H9 (cell line): ENCODE results near the gene PRAMEF33. TPM values are rescaled to one million over a fixed set of nuclear protein-coding genes. Genes with fewer than 3 reads are reported as not detected.
"Not testable (repeated sequence)": the region's sequence is repeated elsewhere in the genome, so short reads cannot be mapped to it uniquely, and the experiment has no call there.

Experiments used
- DNase-seq: peaks from one replicate; pipeline ENCODE4 v3.0.0-alpha.2; 2017
- H2AFZ ChIP-seq: one replicate; pipeline ENCODE4 v1.6.1; 2013; ENCODE audit warnings: mild to moderate bottlenecking, low read length, control low read depth, moderate library complexity
- H2AK5ac ChIP-seq: 2 replicates; pipeline ENCODE4 v1.6.1; 2013; ENCODE audit warnings: low read length, control low read depth, mixed read lengths; ENCODE audit not compliant: insufficient read length
- H2BK120ac ChIP-seq: one replicate; pipeline ENCODE4 v1.6.1; 2013; ENCODE audit warnings: low read depth, mild to moderate bottlenecking, low read length, control low read depth, inconsistent platforms; ENCODE audit not compliant: poor library complexity, severe bottlenecking
- H2BK12ac ChIP-seq: 2 replicates; pipeline ENCODE4 v1.6.1; 2013; ENCODE audit warnings: low read length, control low read depth, mixed read lengths, low read depth; ENCODE audit not compliant: insufficient read length
- H2BK15ac ChIP-seq: 2 replicates; pipeline ENCODE4 v1.6.1; 2013; ENCODE audit warnings: low read depth, low read length, control low read depth
- H2BK20ac ChIP-seq: one replicate; pipeline ENCODE4 v1.6.1; 2013; ENCODE audit warnings: low read depth, mild to moderate bottlenecking, low read length, control low read depth, inconsistent platforms; ENCODE audit not compliant: poor library complexity, severe bottlenecking
- H2BK5ac ChIP-seq: 2 replicates; pipeline ENCODE4 v1.6.1; 2013; ENCODE audit warnings: low read length, control low read depth, mixed read lengths; ENCODE audit not compliant: insufficient read length
- H3K14ac ChIP-seq: 2 replicates; pipeline ENCODE4 v1.6.1; 2013; ENCODE audit warnings: low read length, control low read depth; ENCODE audit not compliant: insufficient read depth
- H3K18ac ChIP-seq: 2 replicates; pipeline ENCODE4 v1.6.1; 2013; ENCODE audit warnings: low read depth, mild to moderate bottlenecking, mixed read lengths, low read length, control low read depth; ENCODE audit not compliant: insufficient read length
- H3K23ac ChIP-seq: 2 replicates; pipeline ENCODE4 v1.6.1; 2013; ENCODE audit warnings: low read length, control low read depth, mixed read lengths, low read depth; ENCODE audit not compliant: insufficient read length
- H3K23me2 ChIP-seq: 2 replicates; pipeline ENCODE4 v1.6.1; 2013; ENCODE audit warnings: low read depth, mild to moderate bottlenecking, mixed read lengths, low read length, control low read depth; ENCODE audit not compliant: insufficient read length, poor library complexity, severe bottlenecking
- H3K27ac ChIP-seq: 2 replicates; pipeline ENCODE4 v1.5.1; 2013; ENCODE audit warnings: low read length, control low read depth, mixed read lengths, low read depth; ENCODE audit not compliant: insufficient read length
- H3K27me3 ChIP-seq: 2 replicates; pipeline ENCODE4 v1.6.1; 2013; ENCODE audit warnings: low read length, control low read depth, inconsistent platforms; ENCODE audit not compliant: insufficient read depth
- H3K4ac ChIP-seq: 2 replicates; pipeline ENCODE4 v1.6.1; 2013; ENCODE audit warnings: low read depth, mild to moderate bottlenecking, control low read depth, inconsistent platforms, low read length, moderate library complexity
- H3K4me1 ChIP-seq: 2 replicates; pipeline ENCODE4 v1.6.1; 2013; ENCODE audit warnings: low read length, control low read depth, inconsistent platforms; ENCODE audit not compliant: insufficient read depth
- H3K4me2 ChIP-seq: 2 replicates; pipeline ENCODE4 v1.6.1; 2013; ENCODE audit warnings: low read length, control low read depth, mixed read lengths; ENCODE audit not compliant: insufficient read length, insufficient read depth
- H3K56ac ChIP-seq: 2 replicates; pipeline ENCODE4 v1.6.1; 2013; ENCODE audit warnings: low read depth, mild to moderate bottlenecking, mixed read lengths, low read length, control low read depth; ENCODE audit not compliant: insufficient read length
- H3K79me1 ChIP-seq: 2 replicates; pipeline ENCODE4 v1.6.1; 2013; ENCODE audit warnings: low read depth, mild to moderate bottlenecking, moderate library complexity, low read length, control low read depth, inconsistent platforms; ENCODE audit not compliant: insufficient read depth, poor library complexity, severe bottlenecking
- H3K79me2 ChIP-seq: 2 replicates; pipeline ENCODE4 v1.6.1; 2013; ENCODE audit warnings: low read length, control low read depth, inconsistent platforms; ENCODE audit not compliant: insufficient read depth
- H3K9ac ChIP-seq: 2 replicates; pipeline ENCODE4 v1.6.1; 2013; ENCODE audit warnings: low read length, control low read depth, mixed read lengths; ENCODE audit not compliant: insufficient read length; ENCODE audit errors: extremely low read depth
- H3K9me3 ChIP-seq: one replicate; pipeline ENCODE4 v1.6.1; 2013; ENCODE audit warnings: low read depth, low read length, inconsistent platforms; ENCODE audit not compliant: control insufficient read depth
- H3T11ph ChIP-seq: one replicate; pipeline ENCODE4 v1.6.1; 2013; ENCODE audit warnings: mild to moderate bottlenecking, low read length, control low read depth, inconsistent platforms
- H4K20me1 ChIP-seq: one replicate; pipeline ENCODE4 v1.6.1; 2013; ENCODE audit not compliant: control insufficient read depth, insufficient read length, insufficient read depth
- H4K5ac ChIP-seq: 2 replicates; pipeline ENCODE4 v1.6.1; 2013; ENCODE audit warnings: low read depth, mild to moderate bottlenecking, mixed read lengths, low read length, control low read depth; ENCODE audit not compliant: insufficient read length
- H4K8ac ChIP-seq: replicated peaks from 2 replicates; pipeline ENCODE4 v1.6.1; 2013; ENCODE audit warnings: low read length, control low read depth, mixed read lengths, low read depth; ENCODE audit not compliant: insufficient read length
- H4K91ac ChIP-seq: 2 replicates; pipeline ENCODE4 v1.6.1; 2013; ENCODE audit warnings: low read depth, mild to moderate bottlenecking, moderate library complexity, mixed read lengths, low read length, control low read depth; ENCODE audit not compliant: insufficient read length
- H3K27ac Mint-ChIP-seq, 3 experiments: 2 replicates in 2 of 3; 3 replicates in 1 of 3; pipeline ENCODE4 v1.8.0; 2020 to 2021; ENCODE audit warnings: mixed read lengths in 3 of 3, mild to moderate bottlenecking in 1 of 3, moderate library complexity in 1 of 3
- H3K27me3 Mint-ChIP-seq: 2 replicates; pipeline ENCODE4 v1.8.0; 2021; ENCODE audit warnings: low read depth, mild to moderate bottlenecking, moderate library complexity, mixed read lengths
- H3K36me3 Mint-ChIP-seq, 3 experiments: 2 replicates in 2 of 3; 3 replicates in 1 of 3; pipeline ENCODE4 v1.8.0; 2020 to 2021; ENCODE audit warnings: low read depth in 3 of 3, mixed read lengths in 3 of 3; ENCODE audit not compliant: insufficient read depth in 1 of 3
- H3K4me1 Mint-ChIP-seq, 2 experiments: 2 replicates each; pipeline ENCODE4 v1.8.0; 2020; ENCODE audit warnings: mixed read lengths in 2 of 2
- H3K4me3 Mint-ChIP-seq, 2 experiments: 2 replicates in 1 of 2; 3 replicates in 1 of 2; pipeline ENCODE4 v1.8.0; 2020 to 2021; ENCODE audit warnings: mild to moderate bottlenecking in 2 of 2, mixed read lengths in 2 of 2, moderate library complexity in 1 of 2
- H3K9me3 Mint-ChIP-seq, 2 experiments: 2 replicates in 1 of 2; 3 replicates in 1 of 2; pipeline ENCODE4 v1.8.0; 2020; ENCODE audit warnings: mild to moderate bottlenecking in 2 of 2, mixed read lengths in 2 of 2, moderate library complexity in 1 of 2
- WGBS: extraction: QIAGEN DNeasy Blood & Tissue Kit; methylation state at CpG from one replicate; pipeline ENCODE4 v1.1.7; 2013; ENCODE audit warnings: missing lambda C conversion rate, low lambda C conversion rate, mixed read lengths; ENCODE audit not compliant: insufficient read length; ENCODE audit errors: extremely low coverage; 5-methylcytosine and 5-hydroxymethylcytosine counted together
- total RNA-seq: library from RNA; stranded (reverse); gene quantifications from 2 replicates; pipeline ENCODE4 v1.2.1, GENCODE V29; 2021

The PRAMEF33 gene
- total RNA-seq, 1 experiment from 2014 or later = not detected

GRCh38 chr1:13279617-13280016 is 23.7 kb upstream of the PRAMEF33 start:
- WGBS = no CpG with 5 or more reads among the region's 3 CpGs
- H3K27ac Mint-ChIP-seq, H3T11ph ChIP-seq: not testable (repeated sequence)

GRCh38 chr1:13285037-13285436 is 18.3 kb upstream of the PRAMEF33 start, which contains the start of gene PRAMEF8:
PRAMEF8 (minus strand) TSS chr1:13285137; CDS start chr1:13284091, 1,046 bp downstream.
- not testable (repeated sequence) for H3K4me3 Mint-ChIP-seq, H3K14ac ChIP-seq, H3T11ph ChIP-seq, H3K27ac ChIP-seq, H3K18ac ChIP-seq, H3K56ac ChIP-seq, H2AFZ ChIP-seq, DNase-seq, H3K36me3 Mint-ChIP-seq, H3K23ac ChIP-seq, H4K5ac ChIP-seq, H3K79me2 ChIP-seq, H2BK20ac ChIP-seq, H2BK120ac ChIP-seq, H3K9me3 Mint-ChIP-seq, H4K20me1 ChIP-seq, H2BK15ac ChIP-seq, H3K27me3 Mint-ChIP-seq, H3K27ac Mint-ChIP-seq, H3K9ac ChIP-seq, H4K8ac ChIP-seq, H2BK5ac ChIP-seq, H3K4ac ChIP-seq, H3K9me3 ChIP-seq, H3K4me1 Mint-ChIP-seq, H3K4me1 ChIP-seq, H4K91ac ChIP-seq, H3K23me2 ChIP-seq, H3K27me3 ChIP-seq, H2BK12ac ChIP-seq, H2AK5ac ChIP-seq, H3K79me1 ChIP-seq, H3K4me2 ChIP-seq
- no CpG with 5 or more reads among the region's 1 CpG for WGBS

More at GRCh38 chr1:13279617-13280016, 23.7 kb upstream of the PRAMEF33 start:
- H4K20me1 ChIP-seq, H3K4me3 Mint-ChIP-seq, H4K8ac ChIP-seq, H2AK5ac ChIP-seq, H3K79me1 ChIP-seq, H4K5ac ChIP-seq, H3K23me2 ChIP-seq, DNase-seq, H3K9ac ChIP-seq, H3K23ac ChIP-seq, H3K4me2 ChIP-seq, H2AFZ ChIP-seq, H3K4me1 ChIP-seq, H3K36me3 Mint-ChIP-seq, H2BK12ac ChIP-seq, H3K9me3 ChIP-seq, H2BK5ac ChIP-seq, H2BK20ac ChIP-seq, H3K27ac ChIP-seq, H3K4me1 Mint-ChIP-seq, H2BK120ac ChIP-seq, H3K14ac ChIP-seq, H4K91ac ChIP-seq, H3K27me3 ChIP-seq, H3K79me2 ChIP-seq, H3K56ac ChIP-seq, H3K4ac ChIP-seq, H3K9me3 Mint-ChIP-seq, H3K18ac ChIP-seq, H3K27me3 Mint-ChIP-seq, H2BK15ac ChIP-seq: not testable (repeated sequence)
